Hepatocyte (in vitro differentiated cells): ENCODE measurements around the gene PSMA6. TPM values are rescaled to one million over a fixed set of nuclear protein-coding genes. Genes with fewer than 3 reads are reported as not detected.

Experiments
- DNase-seq: peaks from one replicate; pipeline ENCODE4 v3.0.0-alpha.2; 2016; ENCODE audit warnings: low spot score
- H2AFZ ChIP-seq: fragments of 200-600 bp; sonication (generic); 2 replicates; pipeline ENCODE4 v1.6.0; 2016; ENCODE audit warnings: antibody characterized with exemption, mild to moderate bottlenecking
- H3K27ac ChIP-seq: fragments of 200-600 bp; sonication (generic); 2 replicates; pipeline ENCODE4 v1.5.1; 2016; ENCODE audit warnings: mild to moderate bottlenecking
- H3K27me3 ChIP-seq: fragments of 200-600 bp; sonication (generic); 2 replicates; pipeline ENCODE4 v1.6.1; 2016
- H3K36me3 ChIP-seq: fragments of 200-600 bp; sonication (generic); replicated peaks from 2 replicates; pipeline ENCODE4 v1.5.1; 2016; ENCODE audit warnings: low read depth; ENCODE audit not compliant: insufficient read depth
- H3K4me1 ChIP-seq: fragments of 200-600 bp; sonication (generic); 2 replicates; pipeline ENCODE4 v1.5.1; 2016; ENCODE audit warnings: mild to moderate bottlenecking, moderate library complexity; ENCODE audit not compliant: insufficient read depth
- H3K4me2 ChIP-seq: fragments of 200-600 bp; sonication (generic); 2 replicates; pipeline ENCODE4 v1.6.0; 2016
- H3K4me3 ChIP-seq: fragments of 200-600 bp; sonication (generic); 2 replicates; pipeline ENCODE4 v1.5.1; 2016; ENCODE audit warnings: mild to moderate bottlenecking
- H3K79me2 ChIP-seq: fragments of 200-600 bp; sonication (generic); 2 replicates; pipeline ENCODE4 v1.6.0; 2017; ENCODE audit warnings: mild to moderate bottlenecking
- H3K9me2 ChIP-seq: fragments of 200-600 bp; sonication (generic); replicated peaks from 2 replicates; pipeline ENCODE4 v1.6.0; 2017; ENCODE audit warnings: mild to moderate bottlenecking; ENCODE audit not compliant: insufficient read depth
- H3K9me3 ChIP-seq: fragments of 200-600 bp; sonication (generic); 2 replicates; pipeline ENCODE4 v1.5.1; 2016; ENCODE audit warnings: low read depth, mild to moderate bottlenecking
- H4K20me1 ChIP-seq: fragments of 200-600 bp; sonication (generic); 2 replicates; pipeline ENCODE4 v1.6.0; 2016; ENCODE audit warnings: mild to moderate bottlenecking; ENCODE audit not compliant: insufficient read depth, poor library complexity, severe bottlenecking
- EZH2 ChIP-seq: fragments of 200-600 bp; sonication (generic); IDR thresholded peaks from 2 replicates; pipeline ENCODE4 v1.6.1; 2016; ENCODE audit warnings: antibody characterized with exemption, mild to moderate bottlenecking, borderline replicate concordance
- EZH2phosphoT487 ChIP-seq: fragments of 200-600 bp; sonication (generic); IDR thresholded peaks from one replicate; pipeline ENCODE4 v1.6.1; 2018; ENCODE audit warnings: antibody characterized with exemption, mild to moderate bottlenecking, low read depth, moderate library complexity; ENCODE audit not compliant: unreplicated experiment, severe bottlenecking
- WGBS: methylation state at CpG from one replicate; pipeline ENCODE4 v1.1.6; 2016; ENCODE audit warnings: low lambda C conversion rate; ENCODE audit errors: missing lambda C conversion rate; 5-methylcytosine and 5-hydroxymethylcytosine counted together
- polyA plus RNA-seq: library from polyadenylated mRNA; unstranded; fragments of >200 nt; fragmentation: Nextera tagmentation; extraction: Ambion mirVana; gene quantifications from 2 replicates; pipeline ENCODE4 v1.2.1, GENCODE V29; 2016
- total RNA-seq: library from RNA; depleted of rRNA; stranded (reverse); fragments of >200 nt; gene quantifications from 2 replicates; pipeline ENCODE4 v1.2.3, GENCODE V29; 2014
- TF ChIP-seq, protein P1 (sequence below): fragments of 200-600 bp; sonication (generic); IDR thresholded peaks from 2 replicates; pipeline ENCODE4 v1.5.1; 2016; ENCODE audit warnings: antibody characterized with exemption, mild to moderate bottlenecking; ENCODE audit not compliant: poor library complexity

The PSMA6 gene
- total and polyA plus RNA-seq, 2 experiments from 2014 or later = 228 to 260 TPM

DNA sequence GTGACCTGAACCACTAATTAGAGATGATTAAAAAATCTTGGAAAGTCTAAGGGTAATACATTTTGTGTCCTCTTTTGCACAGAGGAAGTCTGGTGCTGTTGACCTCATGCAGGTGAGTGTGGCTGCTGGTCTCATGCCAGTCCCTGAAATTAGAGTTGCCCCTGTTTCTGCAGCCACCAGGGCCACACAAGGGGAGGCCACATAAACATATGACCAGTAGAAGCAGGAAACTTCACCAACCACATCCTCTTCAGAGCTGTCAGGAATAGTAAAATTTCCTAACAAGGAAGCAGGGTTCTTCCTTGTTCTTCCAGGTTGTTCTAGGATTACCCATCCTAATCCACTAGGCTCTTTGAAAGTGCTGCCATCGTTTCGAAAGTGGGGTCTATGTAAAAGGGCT lies 28.3 kb downstream of the PSMA6 start:
- no peaks in the 10 kb centered on the region for H3K27me3 ChIP-seq
- H3K36me3 ChIP-seq = no peaks in the 10 kb centered on the region
- no peak overlapping the region for H3K27ac ChIP-seq
- H3K9me2 ChIP-seq = no peaks in the 10 kb centered on the region
- H3K9me3 ChIP-seq = no peaks in the 10 kb centered on the region
- WGBS = 72% methylated on average over 2 of the region's 2 CpGs
- H3K4me3 ChIP-seq = no peak overlapping the region
- H4K20me1 ChIP-seq = no peaks in the 10 kb centered on the region
- no peak for DNase-seq
- no peaks in the 10 kb centered on the region for H3K4me1 ChIP-seq
- no peak overlapping the region for H2AFZ ChIP-seq
- TF ChIP-seq, protein P1, sequence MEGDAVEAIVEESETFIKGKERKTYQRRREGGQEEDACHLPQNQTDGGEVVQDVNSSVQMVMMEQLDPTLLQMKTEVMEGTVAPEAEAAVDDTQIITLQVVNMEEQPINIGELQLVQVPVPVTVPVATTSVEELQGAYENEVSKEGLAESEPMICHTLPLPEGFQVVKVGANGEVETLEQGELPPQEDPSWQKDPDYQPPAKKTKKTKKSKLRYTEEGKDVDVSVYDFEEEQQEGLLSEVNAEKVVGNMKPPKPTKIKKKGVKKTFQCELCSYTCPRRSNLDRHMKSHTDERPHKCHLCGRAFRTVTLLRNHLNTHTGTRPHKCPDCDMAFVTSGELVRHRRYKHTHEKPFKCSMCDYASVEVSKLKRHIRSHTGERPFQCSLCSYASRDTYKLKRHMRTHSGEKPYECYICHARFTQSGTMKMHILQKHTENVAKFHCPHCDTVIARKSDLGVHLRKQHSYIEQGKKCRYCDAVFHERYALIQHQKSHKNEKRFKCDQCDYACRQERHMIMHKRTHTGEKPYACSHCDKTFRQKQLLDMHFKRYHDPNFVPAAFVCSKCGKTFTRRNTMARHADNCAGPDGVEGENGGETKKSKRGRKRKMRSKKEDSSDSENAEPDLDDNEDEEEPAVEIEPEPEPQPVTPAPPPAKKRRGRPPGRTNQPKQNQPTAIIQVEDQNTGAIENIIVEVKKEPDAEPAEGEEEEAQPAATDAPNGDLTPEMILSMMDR = no peak
- TF ChIP-seq EZH2phosphoT487 (no peak), EZH2 (no peak)
- H3K79me2 ChIP-seq = no peaks in the 10 kb centered on the region
- no peak overlapping the region for H3K4me2 ChIP-seq

DNA sequence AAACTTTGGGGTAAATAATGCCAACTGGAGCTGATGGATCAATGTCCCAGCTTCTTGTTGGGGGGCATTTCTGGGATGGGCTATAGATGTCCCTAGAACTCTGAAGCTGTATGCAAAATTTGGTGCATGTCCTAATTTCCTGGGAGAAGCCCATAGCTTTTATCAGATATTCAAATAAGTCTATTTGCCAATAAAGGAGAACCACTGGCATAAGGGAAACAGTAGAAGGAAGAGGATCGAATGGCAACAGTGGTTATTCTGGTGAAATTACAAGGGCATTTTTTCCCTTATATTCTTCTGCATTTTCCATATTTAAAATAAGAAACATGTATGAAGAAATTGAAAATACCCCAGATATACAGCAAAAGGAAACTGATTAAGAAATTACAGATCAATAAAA lies 34.2 kb downstream of the PSMA6 start:
- TF ChIP-seq EZH2phosphoT487 (no peak), EZH2 (no peak)
- TF ChIP-seq, protein P1 = no peak
- Histone ChIP-seq H4K20me1 (no peaks in the 10 kb centered on the region), H3K4me3 (no peak overlapping the region), H3K9me2 (no peaks in the 10 kb centered on the region), H3K4me2 (no peak overlapping the region), H3K9me3 (no peaks in the 10 kb centered on the region), H3K27ac (no peak overlapping the region), H2AFZ (no peak overlapping the region), H3K4me1 (peaks cover 1% of the 10 kb centered on the region), H3K79me2 (no peaks in the 10 kb centered on the region), H3K36me3 (no peaks in the 10 kb centered on the region), H3K27me3 (no peaks in the 10 kb centered on the region)
- no peak for DNase-seq
- WGBS = 83% methylated on average over 1 of the region's 1 CpG

DNA sequence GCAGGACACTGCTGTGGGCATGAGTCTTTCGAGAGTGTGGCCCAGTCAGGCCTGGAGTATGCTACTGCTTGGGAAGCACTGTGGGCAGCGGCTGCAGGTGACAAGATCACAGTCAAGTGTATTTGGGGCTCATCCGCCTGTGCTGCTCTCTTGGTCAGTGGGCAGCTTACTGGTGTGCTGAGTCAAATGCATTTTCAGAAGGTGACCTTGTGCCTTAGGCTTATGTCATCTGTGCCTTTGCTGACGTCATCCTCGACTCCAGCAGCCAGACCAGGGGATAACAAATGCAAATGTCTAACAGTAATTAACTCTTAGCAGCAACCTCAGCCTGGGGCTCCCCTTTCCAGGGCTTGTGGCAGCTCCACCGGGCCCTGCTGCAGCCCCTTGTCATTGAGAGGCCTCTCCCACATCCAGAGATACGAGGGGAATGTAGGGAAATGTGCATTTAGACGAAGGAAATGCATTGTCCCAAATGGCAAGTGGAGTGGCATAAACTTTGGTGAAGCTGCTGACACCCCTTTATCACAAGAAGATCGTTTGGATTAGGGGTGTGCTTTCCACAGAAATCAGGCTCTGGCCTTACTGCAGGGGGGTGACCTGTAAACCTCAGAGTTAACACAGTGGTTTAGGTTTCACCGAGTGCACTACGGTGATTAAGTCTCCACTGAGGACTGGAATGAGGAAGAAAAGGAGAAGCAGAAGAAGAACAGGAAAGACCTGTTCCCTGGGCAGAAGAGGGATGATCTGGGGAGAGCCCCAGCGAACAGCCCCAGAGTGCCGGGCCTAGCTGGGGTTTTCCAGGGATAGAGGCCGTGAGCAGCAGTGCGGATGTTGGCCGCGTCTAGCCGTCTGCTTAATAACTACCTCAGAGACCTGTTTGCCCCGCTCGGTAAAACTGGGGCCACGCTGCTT lies 39.7 kb downstream of the PSMA6 start:
- 52% methylated on average over 21 of the region's 21 CpGs for WGBS
- Histone ChIP-seq H3K4me3 (no peak overlapping the region), H3K79me2 (no peaks in the 10 kb centered on the region), H2AFZ (peak overlapping the region; percentile 46), H3K36me3 (no peaks in the 10 kb centered on the region), H3K4me2 (no peak overlapping the region), H3K27me3 (no peaks in the 10 kb centered on the region), H3K9me3 (no peaks in the 10 kb centered on the region), H3K27ac (peak overlapping the region; percentile 95), H3K4me1 (peaks cover 49% of the 10 kb centered on the region), H4K20me1 (no peaks in the 10 kb centered on the region), H3K9me2 (no peaks in the 10 kb centered on the region)
- TF ChIP-seq, protein P1 = no peak
- peak; percentile 80 for DNase-seq
